HG03066 (cell line): ENCODE measurements around the gene NECAB2.

Experiments used
- ATAC-seq: cut with Tn5 transposase; IDR thresholded peaks from one replicate; pipeline ENCODE4 v1.9.1; 2021; ENCODE audit warnings: low read depth; ENCODE audit not compliant: unreplicated experiment

The NECAB2 gene

GRCh38 chr16:83967838-83968305, at the start of gene NECAB2:
Gene NECAB2, plus strand, starts transcription at chr16:83968244. Its CDS starts 405 bp downstream, at chr16:83968649.
- no peak for ATAC-seq

- no peak for ATAC-seq
These were observed 47.1 kb upstream of the NECAB2 start for GRCh38 chr16:83920894-83921491.

GRCh38 chr16:83923581-83924365, 44.3 kb upstream of the NECAB2 start:
- no peak for ATAC-seq

GRCh38 chr16:83924686-83925085, 43.4 kb upstream of the NECAB2 start:
- no peak for ATAC-seq

- no peak for ATAC-seq
These were observed 42.7 kb upstream of the NECAB2 start for GRCh38 chr16:83925095-83925905.

GRCh38 chr16:83925957-83926725, 41.9 kb upstream of the NECAB2 start:
- no peak for ATAC-seq

GRCh38 chr16:83926726-83927397, 41.2 kb upstream of the NECAB2 start:
- no peak for ATAC-seq

- no peak for ATAC-seq
These were observed 39.5 kb upstream of the NECAB2 start for GRCh38 chr16:83928341-83929055.

- no peak for ATAC-seq
These were observed 38.1 kb upstream of the NECAB2 start for GRCh38 chr16:83929811-83930555.

- no peak for ATAC-seq
These were observed 37.1 kb upstream of the NECAB2 start for GRCh38 chr16:83930730-83931500.

GRCh38 chr16:83931556-83931955, 36.5 kb upstream of the NECAB2 start:
- ATAC-seq: no peak

GRCh38 chr16:83932304-83932703, 35.7 kb upstream of the NECAB2 start:
- ATAC-seq: no peak

GRCh38 chr16:83932955-83933673, 34.9 kb upstream of the NECAB2 start:
- no peak for ATAC-seq

- no peak for ATAC-seq
These were observed 34.0 kb upstream of the NECAB2 start for GRCh38 chr16:83933885-83934683.

GRCh38 chr16:83934684-83934977, 33.4 kb upstream of the NECAB2 start:
- ATAC-seq: no peak

GRCh38 chr16:83935005-83935857, 32.8 kb upstream of the NECAB2 start:
- ATAC-seq: no peak
